VCaP (cell line): ENCODE measurements around the gene CDH26.
A peak's percentile ranks its signal among the peaks of the same experiment; 100 is the strongest.

ENCODE experiments used
- H3K27ac ChIP-seq: fragments of 450-650 bp; 2 replicates; pipeline ENCODE4 v1.5.1; 2017
- TF ChIP-seq, protein P1 (sequence below): fragments of 450-650 bp; conservative IDR thresholded peaks from 2 replicates; pipeline ENCODE4 v1.5.1; 2017; ENCODE audit warnings: mild to moderate bottlenecking, moderate library complexity

Gene CDH26

GRCh38 chr20:59949911-59950310, 8.3 kb upstream of the CDH26 start:
- TF ChIP-seq, protein P1, sequence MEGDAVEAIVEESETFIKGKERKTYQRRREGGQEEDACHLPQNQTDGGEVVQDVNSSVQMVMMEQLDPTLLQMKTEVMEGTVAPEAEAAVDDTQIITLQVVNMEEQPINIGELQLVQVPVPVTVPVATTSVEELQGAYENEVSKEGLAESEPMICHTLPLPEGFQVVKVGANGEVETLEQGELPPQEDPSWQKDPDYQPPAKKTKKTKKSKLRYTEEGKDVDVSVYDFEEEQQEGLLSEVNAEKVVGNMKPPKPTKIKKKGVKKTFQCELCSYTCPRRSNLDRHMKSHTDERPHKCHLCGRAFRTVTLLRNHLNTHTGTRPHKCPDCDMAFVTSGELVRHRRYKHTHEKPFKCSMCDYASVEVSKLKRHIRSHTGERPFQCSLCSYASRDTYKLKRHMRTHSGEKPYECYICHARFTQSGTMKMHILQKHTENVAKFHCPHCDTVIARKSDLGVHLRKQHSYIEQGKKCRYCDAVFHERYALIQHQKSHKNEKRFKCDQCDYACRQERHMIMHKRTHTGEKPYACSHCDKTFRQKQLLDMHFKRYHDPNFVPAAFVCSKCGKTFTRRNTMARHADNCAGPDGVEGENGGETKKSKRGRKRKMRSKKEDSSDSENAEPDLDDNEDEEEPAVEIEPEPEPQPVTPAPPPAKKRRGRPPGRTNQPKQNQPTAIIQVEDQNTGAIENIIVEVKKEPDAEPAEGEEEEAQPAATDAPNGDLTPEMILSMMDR: no peak
- H3K27ac ChIP-seq: peak overlapping the region; percentile 50

GRCh38 chr20:59954718-59955117, 3.5 kb upstream of the CDH26 start:
- TF ChIP-seq, protein P1: no peak
- peak overlapping the region; percentile 99 for H3K27ac ChIP-seq

GRCh38 chr20:59955131-59955796, 3.0 kb upstream of the CDH26 start:
- peak overlapping the region; percentile 99 for H3K27ac ChIP-seq
- TF ChIP-seq, protein P1: peak; percentile 81

GRCh38 chr20:59957568-59957967, 655 bp upstream of the CDH26 start:
- peak overlapping the region; percentile 99 for H3K27ac ChIP-seq

- peak overlapping the region; percentile 99 for H3K27ac ChIP-seq
- TF ChIP-seq, protein P1: no peak
These were observed 403 bp downstream of the CDH26 start for GRCh38 chr20:59958626-59959025.

DNA sequence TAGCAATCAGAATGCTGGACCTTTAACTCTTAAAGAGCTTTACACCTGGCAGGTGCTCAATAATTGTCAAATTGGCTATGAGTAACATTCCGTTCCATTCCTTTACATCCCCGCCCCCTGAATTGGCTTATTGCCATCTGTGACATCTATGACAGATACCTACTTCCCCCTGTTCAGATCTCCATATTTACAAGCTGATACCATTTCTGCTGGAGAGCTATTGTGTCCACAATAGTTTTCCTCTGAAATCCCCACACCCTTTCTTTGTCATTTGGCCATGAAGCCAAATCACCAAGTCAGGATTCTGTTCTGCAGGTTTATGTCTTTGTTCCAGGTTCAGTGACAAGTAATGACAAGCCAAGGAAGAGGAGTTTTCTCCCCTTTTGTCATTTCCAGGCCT, 3.2 kb downstream of the CDH26 start:
- peak overlapping the region; percentile 99 for H3K27ac ChIP-seq
- TF ChIP-seq, protein P1: no peak

- H3K27ac ChIP-seq: peak overlapping the region; percentile 99
- TF ChIP-seq, protein P1: no peak
These were observed 3.9 kb downstream of the CDH26 start for GRCh38 chr20:59962155-59962554.

DNA sequence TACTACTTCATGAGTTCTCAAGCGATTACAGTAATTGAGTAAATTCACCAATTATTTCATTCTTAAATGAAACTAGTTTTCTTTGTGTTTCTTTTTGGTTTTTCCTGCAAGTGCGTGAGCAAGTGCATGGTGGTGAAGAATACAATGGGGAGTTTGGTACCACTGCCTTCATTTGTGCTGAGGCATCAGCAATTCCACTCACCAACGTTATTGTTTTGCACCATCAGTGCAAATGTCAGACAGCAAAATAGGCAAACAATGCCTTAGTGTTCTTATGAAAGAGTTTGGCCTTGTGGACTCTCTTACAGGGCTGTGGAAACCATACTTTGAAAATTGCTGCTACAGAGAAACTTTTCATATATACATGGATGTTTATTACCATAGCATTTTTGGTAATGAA, 8.2 kb downstream of the CDH26 start:
- TF ChIP-seq, protein P1: no peak
- no peak overlapping the region for H3K27ac ChIP-seq
